PC-3 (cell line): Measurements from ENCODE around the gene CTSA. TPM values are rescaled to one million over a fixed set of nuclear protein-coding genes. Genes with fewer than 3 reads are reported as not detected.

Source experiments
- ATAC-seq: fragments of 200-7000 bp; cut with Tn5 transposase; 2 replicates; pipeline ENCODE4 v1.9.1; 2020; ENCODE audit warnings: mild to moderate bottlenecking, moderate library complexity
- BruUV-seq: library from RNA; stranded (reverse); fragments of 400-500 nt; replicated peaks from 2 replicates; lab custom pipeline; 2021; lab: Mats Ljungman, UMichigan
- CTCF ChIA-PET: fragments of 300-600 bp; sonication (Branson Sonifier 250); formaldehyde crosslinking; loops from one replicate; lab custom pipeline; 2022; ENCODE audit warnings: antibody characterized with exemption; lab: Charles Lee
- POLR2A ChIA-PET: fragments of 300-600 bp; sonication (Branson Sonifier 250); formaldehyde crosslinking; loops from one replicate; lab custom pipeline; 2022; ENCODE audit warnings: antibody characterized with exemption; ENCODE audit not compliant: unreplicated experiment; lab: Charles Lee
- DNase-seq: peaks from one replicate; pipeline ENCODE4 v3.0.0-alpha.2; 2015
- H2AFZ ChIP-seq: fragments of 300-600 bp; sonication (generic); 2 replicates; pipeline ENCODE4 v1.6.0; 2016; ENCODE audit warnings: antibody characterized with exemption, low read length
- H3F3A ChIP-seq: fragments of 300-600 bp; sonication (generic); one replicate; pipeline ENCODE4 v1.6.0; 2017; ENCODE audit warnings: antibody characterized with exemption, low read length, control low read depth, mild to moderate bottlenecking; ENCODE audit not compliant: unreplicated experiment
- H3K27ac ChIP-seq: fragments of 300-600 bp; sonication (generic); 2 replicates; pipeline ENCODE4 v1.5.1; 2016; ENCODE audit warnings: mild to moderate bottlenecking, low read length
- H3K27me3 ChIP-seq: fragments of 300-600 bp; sonication (generic); 2 replicates; pipeline ENCODE4 v1.6.1; 2016; ENCODE audit warnings: low read length, mixed read lengths
- H3K36me3 ChIP-seq: fragments of 300-600 bp; sonication (generic); 2 replicates; pipeline ENCODE4 v1.6.1; 2016; ENCODE audit warnings: low read depth, mixed run types, low read length, mixed read lengths
- H3K4me1 ChIP-seq: fragments of 300-600 bp; sonication (generic); 2 replicates; pipeline ENCODE4 v1.5.1; 2016; ENCODE audit warnings: low read length; ENCODE audit not compliant: insufficient read depth
- H3K4me2 ChIP-seq: fragments of 300-600 bp; sonication (generic); 2 replicates; pipeline ENCODE4 v1.6.0; 2016; ENCODE audit warnings: low read length
- H3K4me3 ChIP-seq: fragments of 300-600 bp; sonication (generic); 2 replicates; pipeline ENCODE4 v1.5.1; 2016; ENCODE audit warnings: mild to moderate bottlenecking, low read length, mixed read lengths
- H3K79me2 ChIP-seq: fragments of 300-600 bp; sonication (generic); 2 replicates; pipeline ENCODE4 v1.6.1; 2017; ENCODE audit warnings: low read length, mixed read lengths
- H3K9ac ChIP-seq: fragments of 300-600 bp; sonication (generic); 2 replicates; pipeline ENCODE4 v1.6.0; 2016; ENCODE audit warnings: mild to moderate bottlenecking, low read length
- H3K9me2 ChIP-seq: fragments of 300-600 bp; sonication (generic); replicated peaks from 2 replicates; pipeline ENCODE4 v1.6.1; 2016; ENCODE audit warnings: mixed run types, low read length, mixed read lengths
- H3K9me3 ChIP-seq: fragments of 300-600 bp; sonication (generic); 2 replicates; pipeline ENCODE4 v1.6.1; 2016; ENCODE audit warnings: low read length, mixed read lengths
- H4K20me1 ChIP-seq: fragments of 300-600 bp; sonication (generic); 2 replicates; pipeline ENCODE4 v1.6.1; 2016; ENCODE audit warnings: low read length, mixed read lengths
- EZH2 ChIP-seq: fragments of 300-600 bp; sonication (generic); IDR thresholded peaks from one replicate; pipeline ENCODE4 v1.6.1; 2017; ENCODE audit warnings: antibody characterized with exemption, mild to moderate bottlenecking, low read length; ENCODE audit not compliant: unreplicated experiment
- EZH2phosphoT487 ChIP-seq: fragments of 300-600 bp; sonication (generic); IDR thresholded peaks from 2 replicates; pipeline ENCODE4 v1.6.1; 2018; ENCODE audit warnings: mild to moderate bottlenecking, antibody characterized with exemption, low read length, borderline replicate concordance
- intact Hi-C: fragments of 100-400 bp; cut with micrococcal nuclease; formaldehyde crosslinking; loops from 2 replicates; pipeline ENCODE4 v1.9.0; 2023
- total RNA-seq: library from RNA; depleted of rRNA; stranded (reverse); fragments of >200 nt; gene quantifications from 2 replicates; pipeline ENCODE4 v1.2.3, GENCODE V29; 2014
- TF ChIP-seq, protein P1 (sequence below): fragments of 300-600 bp; sonication (generic); conservative IDR thresholded peaks from 2 replicates; pipeline ENCODE4 v1.5.1; 2017; ENCODE audit warnings: antibody characterized with exemption, low read depth, mild to moderate bottlenecking, low read length

The CTSA gene
- total RNA-seq, 1 experiment from 2014 or later, result 129 TPM

- no peak overlapping the region for H3K27ac ChIP-seq
- no peak overlapping the region for H2AFZ ChIP-seq
- TF ChIP-seq EZH2phosphoT487 (no peak), EZH2 (no peak)
- TF ChIP-seq, protein P1, sequence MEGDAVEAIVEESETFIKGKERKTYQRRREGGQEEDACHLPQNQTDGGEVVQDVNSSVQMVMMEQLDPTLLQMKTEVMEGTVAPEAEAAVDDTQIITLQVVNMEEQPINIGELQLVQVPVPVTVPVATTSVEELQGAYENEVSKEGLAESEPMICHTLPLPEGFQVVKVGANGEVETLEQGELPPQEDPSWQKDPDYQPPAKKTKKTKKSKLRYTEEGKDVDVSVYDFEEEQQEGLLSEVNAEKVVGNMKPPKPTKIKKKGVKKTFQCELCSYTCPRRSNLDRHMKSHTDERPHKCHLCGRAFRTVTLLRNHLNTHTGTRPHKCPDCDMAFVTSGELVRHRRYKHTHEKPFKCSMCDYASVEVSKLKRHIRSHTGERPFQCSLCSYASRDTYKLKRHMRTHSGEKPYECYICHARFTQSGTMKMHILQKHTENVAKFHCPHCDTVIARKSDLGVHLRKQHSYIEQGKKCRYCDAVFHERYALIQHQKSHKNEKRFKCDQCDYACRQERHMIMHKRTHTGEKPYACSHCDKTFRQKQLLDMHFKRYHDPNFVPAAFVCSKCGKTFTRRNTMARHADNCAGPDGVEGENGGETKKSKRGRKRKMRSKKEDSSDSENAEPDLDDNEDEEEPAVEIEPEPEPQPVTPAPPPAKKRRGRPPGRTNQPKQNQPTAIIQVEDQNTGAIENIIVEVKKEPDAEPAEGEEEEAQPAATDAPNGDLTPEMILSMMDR, result no peak
- DNase-seq (no peak), ATAC-seq (no peak)
- no peaks in the 10 kb centered on the region for H3K36me3 ChIP-seq
- no peaks in the 10 kb centered on the region for H4K20me1 ChIP-seq
- CTCF ChIA-PET, result no interaction called here
- H3K9me3 ChIP-seq, result no peaks in the 10 kb centered on the region
- no TSS peak for BruUV-seq
- POLR2A ChIA-PET, result no interaction called here
- peaks cover 26% of the 10 kb centered on the region for H3K4me1 ChIP-seq
- H3K27me3 ChIP-seq, result no peaks in the 10 kb centered on the region
- H3K9me2 ChIP-seq, result no peaks in the 10 kb centered on the region
- H3K79me2 ChIP-seq, result no peaks in the 10 kb centered on the region
- peaks cover 4% of the 10 kb centered on the region for H3F3A ChIP-seq
- intact Hi-C loops, result no loop called here
- no peak overlapping the region for H3K4me2 ChIP-seq
- no peak overlapping the region for H3K9ac ChIP-seq
- H3K4me3 ChIP-seq, result no peak overlapping the region
Measured at GRCh38 chr20:45907219-45907948, 16.2 kb downstream of the CTSA start.

DNA sequence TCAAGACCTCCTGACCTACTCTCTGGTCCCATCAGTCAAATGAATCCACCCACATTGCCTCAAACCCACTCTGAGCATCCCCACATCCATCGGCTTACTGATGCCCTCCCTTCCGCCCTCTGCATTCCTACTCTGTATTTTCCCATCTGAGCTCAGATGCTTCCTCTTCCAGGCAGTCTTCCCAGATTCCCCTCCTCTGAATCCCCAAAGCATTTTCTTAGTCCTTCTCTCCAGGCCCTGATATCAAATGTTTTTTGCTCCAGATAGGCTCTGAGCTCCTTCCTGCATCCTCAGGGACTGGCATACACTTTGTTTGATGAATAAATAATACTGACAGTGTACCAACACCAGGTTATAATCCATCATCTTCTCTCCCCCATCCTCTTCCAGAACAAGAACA, 16.9 kb downstream of the CTSA start:
- H3K9me3 ChIP-seq, result no peaks in the 10 kb centered on the region
- no peak overlapping the region for H3K4me2 ChIP-seq
- no peak overlapping the region for H3K27ac ChIP-seq
- no peak overlapping the region for H3K4me3 ChIP-seq
- ChIA-PET POLR2A (no interaction called here), CTCF (no interaction called here)
- intact Hi-C loops, result no loop called here
- peaks cover 4% of the 10 kb centered on the region for H3F3A ChIP-seq
- H4K20me1 ChIP-seq, result no peaks in the 10 kb centered on the region
- TF ChIP-seq EZH2phosphoT487 (no peak), EZH2 (no peak)
- TF ChIP-seq, protein P1, result no peak
- no peak for DNase-seq
- no peak overlapping the region for H2AFZ ChIP-seq
- H3K9ac ChIP-seq, result no peak overlapping the region
- H3K4me1 ChIP-seq, result peaks cover 26% of the 10 kb centered on the region
- ATAC-seq, result no peak
- no TSS peak for BruUV-seq
- no peaks in the 10 kb centered on the region for H3K9me2 ChIP-seq
- H3K79me2 ChIP-seq, result no peaks in the 10 kb centered on the region
- no peaks in the 10 kb centered on the region for H3K27me3 ChIP-seq
- H3K36me3 ChIP-seq, result no peaks in the 10 kb centered on the region

DNA sequence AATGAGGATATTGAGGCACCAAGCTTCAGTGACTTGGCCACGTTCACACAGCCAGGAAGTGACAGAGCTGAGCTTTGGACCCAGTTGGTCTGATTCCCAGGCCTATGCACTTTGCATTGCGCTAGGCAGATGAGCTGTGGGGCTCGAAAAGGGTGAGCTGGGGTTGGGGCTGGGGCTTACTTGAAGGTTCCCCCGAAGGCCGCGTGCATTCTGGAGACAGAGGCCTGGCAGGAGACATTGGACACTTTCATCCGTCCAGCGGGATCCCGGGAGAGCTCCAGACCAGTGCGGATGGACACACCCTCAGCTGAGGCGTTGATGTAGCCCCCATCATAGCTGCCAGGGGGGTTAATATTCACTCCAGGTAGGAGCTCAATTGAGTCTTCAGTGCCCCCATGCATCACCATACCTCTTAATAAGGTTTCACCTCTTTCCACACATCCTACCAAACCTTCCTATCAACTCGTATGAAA, 18.2 kb downstream of the CTSA start:
- intact Hi-C loops, result no loop called here
- H4K20me1 ChIP-seq, result no peaks in the 10 kb centered on the region
- no peaks in the 10 kb centered on the region for H3K9me3 ChIP-seq
- BruUV-seq, result no TSS peak
- no peak for ATAC-seq
- TF ChIP-seq EZH2phosphoT487 (no peak), EZH2 (no peak)
- TF ChIP-seq, protein P1, result no peak
- H3K4me2 ChIP-seq, result no peak overlapping the region
- H3K27ac ChIP-seq, result no peak overlapping the region
- peaks cover 26% of the 10 kb centered on the region for H3K4me1 ChIP-seq
- DNase-seq, result no peak
- H3K9me2 ChIP-seq, result no peaks in the 10 kb centered on the region
- CTCF ChIA-PET, result no interaction called here
- no peak overlapping the region for H3K9ac ChIP-seq
- H3K36me3 ChIP-seq, result no peaks in the 10 kb centered on the region
- no peak overlapping the region for H2AFZ ChIP-seq
- POLR2A ChIA-PET, result interaction anchor here (0.5 to 0.6 kb wide), 2 partner anchors 26 to 74 kb away, joined by 3 to 29 read pairs; no protein-coding TSS in a partner anchor
- H3K4me3 ChIP-seq, result no peak overlapping the region
- H3F3A ChIP-seq, result peaks cover 4% of the 10 kb centered on the region
- no peaks in the 10 kb centered on the region for H3K27me3 ChIP-seq
- H3K79me2 ChIP-seq, result no peaks in the 10 kb centered on the region
